ENCODE data around the gene PRPF8. TPM values are rescaled to one million over a fixed set of nuclear protein-coding genes. Genes with fewer than 3 reads are reported as not detected.

The PRPF8 gene
- total RNA-seq, 1 donor from 2014 or later, result 378 TPM

DNA sequence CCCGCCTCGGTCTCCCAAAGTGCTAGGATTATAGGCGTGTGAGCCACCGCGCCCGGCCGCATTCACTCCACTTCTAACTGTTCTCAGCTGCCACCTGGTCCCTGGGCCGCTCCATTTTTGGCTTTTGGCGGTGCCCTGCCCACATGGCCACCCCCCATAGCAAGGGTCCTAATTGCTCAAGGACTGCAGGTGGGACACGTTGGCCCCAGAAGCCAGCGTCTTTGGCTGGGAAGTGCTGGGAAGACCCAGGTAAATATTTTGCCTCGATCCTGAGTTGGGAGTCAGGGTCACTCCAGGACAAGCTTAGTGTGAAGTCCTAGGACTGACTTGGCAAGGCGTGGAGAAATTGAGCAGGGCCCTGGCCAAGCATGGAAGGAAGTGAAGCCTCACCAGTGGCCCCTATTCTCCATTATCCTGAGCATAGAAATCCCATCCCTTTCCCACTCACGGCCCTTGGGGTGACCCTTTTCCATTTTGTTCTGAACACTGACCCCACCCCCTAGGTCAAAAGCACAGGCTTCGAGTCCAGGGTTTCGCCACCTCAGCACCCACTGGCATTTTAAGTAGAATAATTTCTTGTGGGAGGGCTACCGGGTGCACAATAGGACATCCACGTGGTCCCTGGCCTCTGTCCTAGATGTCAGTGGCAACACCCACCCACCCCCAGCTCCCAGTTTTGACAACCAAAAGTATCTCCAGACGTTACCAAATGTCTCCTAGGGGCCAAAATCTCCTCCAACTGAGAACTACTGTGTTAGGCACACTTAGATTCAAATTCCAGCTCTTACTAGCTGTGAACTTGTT, 33.9 kb upstream of the PRPF8 start:
- TF ChIP-seq, protein P1, sequence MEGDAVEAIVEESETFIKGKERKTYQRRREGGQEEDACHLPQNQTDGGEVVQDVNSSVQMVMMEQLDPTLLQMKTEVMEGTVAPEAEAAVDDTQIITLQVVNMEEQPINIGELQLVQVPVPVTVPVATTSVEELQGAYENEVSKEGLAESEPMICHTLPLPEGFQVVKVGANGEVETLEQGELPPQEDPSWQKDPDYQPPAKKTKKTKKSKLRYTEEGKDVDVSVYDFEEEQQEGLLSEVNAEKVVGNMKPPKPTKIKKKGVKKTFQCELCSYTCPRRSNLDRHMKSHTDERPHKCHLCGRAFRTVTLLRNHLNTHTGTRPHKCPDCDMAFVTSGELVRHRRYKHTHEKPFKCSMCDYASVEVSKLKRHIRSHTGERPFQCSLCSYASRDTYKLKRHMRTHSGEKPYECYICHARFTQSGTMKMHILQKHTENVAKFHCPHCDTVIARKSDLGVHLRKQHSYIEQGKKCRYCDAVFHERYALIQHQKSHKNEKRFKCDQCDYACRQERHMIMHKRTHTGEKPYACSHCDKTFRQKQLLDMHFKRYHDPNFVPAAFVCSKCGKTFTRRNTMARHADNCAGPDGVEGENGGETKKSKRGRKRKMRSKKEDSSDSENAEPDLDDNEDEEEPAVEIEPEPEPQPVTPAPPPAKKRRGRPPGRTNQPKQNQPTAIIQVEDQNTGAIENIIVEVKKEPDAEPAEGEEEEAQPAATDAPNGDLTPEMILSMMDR (IDR thresholded peaks at IDR 0.05; ENCODE audit: unreplicated experiment), result no peak
- Mint-ChIP-seq H3K27me3 (no peaks in the 10 kb centered on the region), H3K4me3 (ENCODE audit: low read depth) (peak overlapping the region; percentile 93), H3K36me3 (ENCODE audit: insufficient read depth) (peaks cover 2% of the 10 kb centered on the region), H3K27ac (peak overlapping the region; percentile 100), H3K9me3 (ENCODE audit: low read depth) (no peaks in the 10 kb centered on the region), H3K4me1 (ENCODE audit: low read depth) (peaks cover 21% of the 10 kb centered on the region)
- no peak for DNase-seq (ENCODE audit: low spot score, unreplicated experiment)

- peaks cover 21% of the 10 kb centered on the region for H3K4me1 Mint-ChIP-seq (ENCODE audit: low read depth)
- H3K9me3 Mint-ChIP-seq (ENCODE audit: low read depth), result no peaks in the 10 kb centered on the region
- peaks cover 4% of the 10 kb centered on the region for H3K36me3 Mint-ChIP-seq (ENCODE audit: insufficient read depth)
- H3K27ac Mint-ChIP-seq, result peak overlapping the region; percentile 100
- H3K27me3 Mint-ChIP-seq, result no peaks in the 10 kb centered on the region
- peak; percentile 84 for DNase-seq (ENCODE audit: low spot score, unreplicated experiment)
- TF ChIP-seq, protein P1 (IDR thresholded peaks at IDR 0.05; ENCODE audit: unreplicated experiment), result no peak
- peak overlapping the region; percentile 93 for H3K4me3 Mint-ChIP-seq (ENCODE audit: low read depth)
Measured at GRCh38 chr17:1716912-1717695, 32.4 kb upstream of the PRPF8 start.

DNA sequence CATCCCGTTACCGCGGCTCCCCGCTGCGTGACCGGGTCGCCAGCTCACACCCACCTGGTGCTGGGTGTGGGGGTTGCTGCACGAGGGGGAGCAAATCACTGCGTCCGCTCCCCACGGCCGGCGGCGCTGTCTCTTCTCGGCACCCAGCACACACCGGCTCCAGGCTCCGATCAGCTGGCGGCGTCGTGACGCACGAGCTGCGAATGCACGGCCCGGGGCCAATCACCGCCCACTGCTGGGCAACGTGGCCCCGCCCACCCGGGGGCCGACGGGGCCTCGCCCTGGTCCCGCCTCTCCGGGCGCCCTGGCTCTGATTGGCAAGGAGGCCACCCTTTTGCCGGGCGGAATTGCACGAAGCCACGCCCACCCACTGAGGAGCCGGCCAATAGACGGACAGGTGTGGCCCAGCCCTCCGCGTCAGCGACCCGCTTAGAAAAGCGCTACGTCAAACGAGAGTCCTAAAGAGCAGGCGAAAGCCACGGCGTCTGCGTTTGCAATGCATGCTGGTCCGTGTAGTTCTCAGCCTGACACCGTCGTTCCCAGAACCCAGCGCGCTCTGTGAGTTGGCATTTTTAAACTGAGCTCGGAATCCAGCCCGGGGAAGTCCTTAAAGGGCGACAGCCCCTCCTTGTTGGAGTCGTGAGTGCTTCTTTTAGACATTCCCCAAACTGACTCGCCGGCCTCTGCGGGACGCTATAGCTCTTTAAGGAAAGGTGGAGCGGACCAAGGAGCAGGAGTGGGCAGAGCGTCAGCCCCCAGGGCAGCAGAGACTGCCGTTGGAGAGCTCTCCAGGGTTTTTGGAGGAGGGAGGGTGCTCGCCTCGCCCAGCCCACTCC, 31.6 kb upstream of the PRPF8 start:
- peak; percentile 100 for DNase-seq (ENCODE audit: low spot score, unreplicated experiment)
- Mint-ChIP-seq H3K27ac (peak overlapping the region; percentile 100), H3K9me3 (ENCODE audit: low read depth) (no peaks in the 10 kb centered on the region), H3K27me3 (peaks cover 4% of the 10 kb centered on the region), H3K36me3 (ENCODE audit: insufficient read depth) (peaks cover 6% of the 10 kb centered on the region), H3K4me3 (ENCODE audit: low read depth) (peak overlapping the region; percentile 93), H3K4me1 (ENCODE audit: low read depth) (peaks cover 21% of the 10 kb centered on the region)
- TF ChIP-seq, protein P1 (IDR thresholded peaks at IDR 0.05; ENCODE audit: unreplicated experiment), result no peak

GRCh38 chr17:1715803-1716075, 31.1 kb upstream of the PRPF8 start:
- Mint-ChIP-seq H3K4me3 (ENCODE audit: low read depth) (peak overlapping the region; percentile 93), H3K27ac (peak overlapping the region; percentile 95), H3K4me1 (ENCODE audit: low read depth) (peaks cover 23% of the 10 kb centered on the region), H3K27me3 (peaks cover 4% of the 10 kb centered on the region), H3K36me3 (ENCODE audit: insufficient read depth) (peaks cover 6% of the 10 kb centered on the region), H3K9me3 (ENCODE audit: low read depth) (no peaks in the 10 kb centered on the region)
- no peak for DNase-seq (ENCODE audit: low spot score, unreplicated experiment)
- TF ChIP-seq, protein P1 (IDR thresholded peaks at IDR 0.05; ENCODE audit: unreplicated experiment), result no peak

All from progenitor cell of endocrine pancreas (in vitro differentiated cells).